HG03159 (cell line): ENCODE results near the gene MAP3K7.
A peak's percentile ranks its signal among the peaks of the same experiment; 100 is the strongest.

ENCODE experiments used
- ATAC-seq: cut with Tn5 transposase; IDR thresholded peaks from one replicate; pipeline ENCODE4 v1.9.1; 2021; ENCODE audit warnings: mild to moderate bottlenecking, moderate library complexity; ENCODE audit not compliant: unreplicated experiment

Gene MAP3K7

GRCh38 chr6:90485635-90486277 lies 101.1 kb downstream of the MAP3K7 start:
- ATAC-seq: no peak

GRCh38 chr6:90484903-90485302 lies 102.0 kb downstream of the MAP3K7 start:
- no peak for ATAC-seq

GRCh38 chr6:90484385-90484784 lies 102.5 kb downstream of the MAP3K7 start:
- no peak for ATAC-seq

- no peak for ATAC-seq
These were observed 102.9 kb downstream of the MAP3K7 start for GRCh38 chr6:90483956-90484355.

- ATAC-seq: no peak
These were observed 103.6 kb downstream of the MAP3K7 start for GRCh38 chr6:90483116-90483839.

GRCh38 chr6:90480666-90481065 lies 106.2 kb downstream of the MAP3K7 start:
- ATAC-seq: no peak

DNA sequence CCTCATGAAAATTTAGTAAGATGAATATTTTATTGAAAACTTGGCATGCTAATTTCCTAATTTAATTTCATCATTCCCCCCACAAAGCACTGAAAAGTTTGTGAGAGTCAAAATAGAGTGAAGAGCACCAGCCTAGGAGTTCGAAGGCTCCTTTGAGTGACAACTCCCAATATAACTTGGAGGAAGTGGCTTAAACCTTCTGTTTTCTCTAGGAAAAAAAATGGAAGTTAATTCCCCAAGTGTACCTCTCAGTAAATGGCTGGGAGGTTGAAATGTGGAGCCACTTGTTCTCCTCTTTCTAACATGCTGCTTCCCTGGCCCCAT lies 107.3 kb downstream of the MAP3K7 start:
- no peak for ATAC-seq

GRCh38 chr6:90478789-90479602 lies 107.9 kb downstream of the MAP3K7 start:
- ATAC-seq: peak; percentile 82

GRCh38 chr6:90478278-90478677 lies 108.6 kb downstream of the MAP3K7 start:
- no peak for ATAC-seq

GRCh38 chr6:90477366-90477765 lies 109.5 kb downstream of the MAP3K7 start:
- ATAC-seq: no peak

DNA sequence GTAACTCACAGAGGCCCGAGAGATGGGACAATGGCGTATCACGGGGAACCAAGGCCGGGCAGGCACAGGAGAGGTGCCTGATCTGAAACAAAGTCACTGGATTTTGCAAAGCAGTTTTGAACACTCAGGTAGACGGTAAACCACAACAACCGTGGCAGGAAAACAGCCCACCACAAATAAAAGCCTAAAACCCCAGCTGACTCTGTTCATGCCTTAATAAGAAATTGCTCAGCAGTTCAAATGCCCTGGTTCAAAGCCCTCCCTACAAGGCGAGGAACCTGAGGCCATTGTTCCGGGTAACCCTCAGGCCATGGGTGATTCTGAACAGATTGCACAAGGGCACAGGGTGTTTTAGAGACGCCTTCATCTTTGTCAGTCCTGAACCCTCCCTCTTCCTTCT lies 114.2 kb downstream of the MAP3K7 start:
- no peak for ATAC-seq

GRCh38 chr6:90471263-90471662 lies 115.6 kb downstream of the MAP3K7 start:
- no peak for ATAC-seq

DNA sequence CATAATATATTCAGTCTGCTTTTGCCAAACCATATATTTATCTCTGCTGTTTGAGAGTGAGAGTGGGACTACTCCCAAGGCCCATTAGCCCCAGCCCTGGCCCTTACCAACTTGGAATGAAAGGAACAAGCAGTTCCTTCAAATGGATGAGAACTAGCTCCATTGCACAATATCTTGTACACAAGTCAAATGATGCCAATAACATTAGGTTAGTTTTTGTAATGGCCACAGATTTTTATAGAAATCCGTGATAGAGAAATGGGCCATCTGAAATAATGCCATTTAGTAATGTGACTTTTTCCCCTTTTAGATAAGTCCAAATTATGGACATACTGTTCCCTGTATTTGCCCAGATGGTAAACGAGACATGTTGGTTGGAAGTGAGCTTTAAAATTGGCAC lies 117.0 kb downstream of the MAP3K7 start:
- ATAC-seq: no peak

- no peak for ATAC-seq
These were observed 118.0 kb downstream of the MAP3K7 start for GRCh38 chr6:90468859-90469258.

DNA sequence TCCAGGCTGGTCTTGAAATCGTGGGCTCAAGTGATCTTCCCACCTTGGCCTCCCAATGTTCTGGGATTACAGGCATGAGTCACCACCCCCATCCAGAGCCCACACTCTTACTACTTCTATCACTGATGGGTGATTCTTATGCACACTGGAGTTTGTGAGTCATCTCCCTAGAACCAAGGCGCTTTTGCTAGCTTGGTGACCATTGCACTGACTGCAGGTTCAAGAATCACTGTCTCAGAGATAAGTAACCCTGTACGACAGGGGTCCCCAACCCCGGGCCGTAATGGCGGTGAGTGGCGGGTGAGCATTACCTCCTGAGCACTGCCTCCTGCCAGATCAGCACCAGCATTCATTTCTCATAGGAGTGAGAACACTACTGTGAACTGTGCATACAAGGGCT lies 118.8 kb downstream of the MAP3K7 start:
- ATAC-seq: no peak

DNA sequence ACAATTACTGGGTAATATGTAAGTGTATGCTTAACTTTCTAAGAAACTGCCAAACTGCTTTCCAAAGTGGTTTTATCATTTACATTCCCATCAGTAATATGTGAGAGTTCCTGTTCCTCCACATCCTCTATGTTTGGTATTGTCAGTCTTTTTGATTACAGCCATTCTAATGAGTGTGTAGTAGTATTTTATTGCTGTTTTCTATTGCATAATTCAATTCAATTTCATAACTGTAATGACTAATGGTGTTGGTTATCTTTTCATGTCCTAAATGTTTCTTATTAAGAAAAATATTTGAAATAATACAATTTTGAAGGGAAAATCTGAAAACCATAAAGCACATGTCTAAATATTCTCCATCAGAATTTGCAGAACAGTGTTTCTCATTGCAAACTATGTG lies 119.3 kb downstream of the MAP3K7 start:
- no peak for ATAC-seq

- no peak for ATAC-seq
These were observed 120.5 kb downstream of the MAP3K7 start for GRCh38 chr6:90466154-90466940.

- no peak for ATAC-seq
These were observed 121.2 kb downstream of the MAP3K7 start for GRCh38 chr6:90465686-90466085.

DNA sequence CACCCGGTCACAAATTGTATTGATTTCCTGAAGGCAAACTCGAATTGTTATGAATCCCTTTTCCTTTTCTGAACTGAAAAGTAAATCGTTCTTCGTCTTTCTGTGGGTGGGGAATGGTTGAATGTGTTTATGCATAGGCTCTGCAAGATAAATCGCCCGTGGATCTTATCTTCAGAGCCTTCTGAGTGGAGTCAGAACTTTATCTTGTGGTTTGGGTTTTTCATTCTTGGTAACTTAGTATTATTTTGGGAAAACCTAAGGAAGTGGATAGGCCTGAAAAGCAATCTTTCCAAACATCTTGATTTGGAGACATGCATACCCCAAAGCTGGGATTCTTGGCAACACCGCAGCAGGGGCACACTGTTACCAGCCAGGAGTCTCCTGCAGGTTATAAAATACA lies 122.4 kb downstream of the MAP3K7 start:
- no peak for ATAC-seq

DNA sequence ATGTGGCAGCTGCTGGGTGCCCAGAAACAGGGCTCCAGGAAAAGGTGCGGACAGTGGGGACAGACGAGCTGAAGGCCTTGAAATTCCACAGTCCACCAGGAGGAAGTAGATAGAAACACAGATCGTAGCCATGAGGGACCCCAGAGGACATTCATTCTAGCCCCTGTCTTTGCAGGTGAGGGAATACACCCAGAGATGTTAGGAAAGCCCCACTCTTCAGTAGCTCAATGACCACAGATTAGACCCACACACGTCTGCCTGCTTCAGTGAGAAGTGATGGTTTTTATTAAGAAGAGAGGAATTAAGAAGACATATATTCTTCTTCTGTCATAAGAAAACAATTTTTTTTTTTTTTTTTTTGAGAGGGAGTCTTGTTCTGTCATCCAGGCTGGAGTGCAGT lies 123.0 kb downstream of the MAP3K7 start:
- no peak for ATAC-seq
